Stimulated activated CD8-positive, alpha-beta memory T cell treated with anti-CD3 and anti-CD28 coated beads, Interleukin-4, amount 100 ng/mL, for 24 hours (primary cell): Measurements from ENCODE around the gene FRS3.
A peak's percentile ranks its signal among the peaks of the same experiment; 100 is the strongest.
"Not testable (repeated sequence)": the region's sequence is repeated elsewhere in the genome, so short reads cannot be mapped to it uniquely, and the experiment has no call there.

ENCODE experiments used
- DNase-seq: peaks from one replicate; pipeline ENCODE4 v3.0.0-alpha.2; 2020; ENCODE audit warnings: low read depth

FRS3 gene, protein sequence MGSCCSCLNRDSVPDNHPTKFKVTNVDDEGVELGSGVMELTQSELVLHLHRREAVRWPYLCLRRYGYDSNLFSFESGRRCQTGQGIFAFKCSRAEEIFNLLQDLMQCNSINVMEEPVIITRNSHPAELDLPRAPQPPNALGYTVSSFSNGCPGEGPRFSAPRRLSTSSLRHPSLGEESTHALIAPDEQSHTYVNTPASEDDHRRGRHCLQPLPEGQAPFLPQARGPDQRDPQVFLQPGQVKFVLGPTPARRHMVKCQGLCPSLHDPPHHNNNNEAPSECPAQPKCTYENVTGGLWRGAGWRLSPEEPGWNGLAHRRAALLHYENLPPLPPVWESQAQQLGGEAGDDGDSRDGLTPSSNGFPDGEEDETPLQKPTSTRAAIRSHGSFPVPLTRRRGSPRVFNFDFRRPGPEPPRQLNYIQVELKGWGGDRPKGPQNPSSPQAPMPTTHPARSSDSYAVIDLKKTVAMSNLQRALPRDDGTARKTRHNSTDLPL

DNA sequence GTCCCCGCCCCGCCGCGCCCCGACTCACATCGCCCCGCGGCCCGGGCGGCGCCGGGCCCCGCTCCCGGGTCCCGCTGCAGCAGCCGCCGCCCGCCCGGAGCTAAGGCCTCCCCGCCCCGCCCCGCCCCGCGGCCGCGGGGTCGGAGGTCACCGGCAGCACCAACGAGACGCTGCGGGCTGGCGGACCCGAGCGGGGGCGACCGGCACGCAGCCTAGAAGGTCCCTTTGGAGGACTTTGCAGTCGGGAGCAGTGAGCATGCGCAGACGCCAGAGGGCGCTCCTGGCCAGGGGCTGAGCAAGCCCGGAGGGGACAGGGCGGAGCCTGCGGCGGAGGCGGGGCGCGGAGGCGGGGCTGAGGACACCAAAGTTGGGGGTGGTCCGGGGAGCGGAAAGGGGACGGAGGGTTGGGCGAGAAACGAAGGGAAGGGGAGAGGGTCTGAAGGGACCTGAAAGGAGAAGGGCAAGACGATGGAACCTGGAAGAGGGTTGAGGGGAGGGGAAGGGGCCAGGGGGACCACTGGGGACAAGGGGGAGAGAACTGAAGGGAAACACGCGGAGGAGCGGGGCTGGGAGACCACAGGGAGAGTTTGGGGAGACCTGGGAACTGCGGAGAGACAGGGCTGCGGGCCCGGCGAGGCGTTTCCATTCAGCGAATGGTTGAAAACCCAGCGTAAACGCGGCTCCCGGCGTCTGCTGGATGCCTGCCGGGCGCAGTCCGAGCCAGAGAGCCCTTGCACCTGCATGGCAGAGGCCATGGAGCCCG is at the start of gene FRS3:
TSS of gene FRS3 (minus strand) at position 113 of the 763 bp plus-strand sequence. CDS start 2,913 bp downstream, outside the sequence.
- DNase-seq = peak; percentile 99

DNA sequence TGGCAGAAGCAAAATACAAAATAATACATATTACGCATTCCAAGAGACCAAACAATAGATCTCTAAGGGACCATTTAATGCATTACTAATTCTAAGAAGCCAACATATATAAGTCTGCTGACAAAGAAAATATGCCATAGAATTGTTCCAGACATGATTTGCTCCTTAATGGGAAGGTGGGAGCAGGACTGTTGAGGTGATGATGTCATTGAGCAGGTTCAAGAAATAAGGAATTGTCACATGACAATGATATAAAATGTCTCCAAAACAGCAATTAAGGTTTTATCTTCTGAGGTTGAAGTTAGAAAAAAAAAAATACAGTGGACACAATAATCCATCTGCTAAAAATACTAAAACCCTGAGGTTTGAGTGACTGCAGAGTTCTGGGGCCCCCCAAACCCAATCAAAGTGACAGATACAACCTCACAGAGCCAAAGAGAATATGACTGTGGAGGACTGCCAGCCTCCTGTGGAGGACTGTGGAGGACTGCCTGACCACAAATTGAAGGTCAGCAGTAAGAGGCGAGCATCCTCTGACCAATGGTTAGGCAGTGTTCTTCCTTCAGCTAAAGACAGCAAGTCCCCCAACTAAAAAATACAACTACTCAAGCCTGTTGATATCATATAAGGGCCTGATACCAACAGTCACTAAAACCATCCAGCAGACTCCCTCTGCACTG is 46.8 kb upstream of the FRS3 start:
- DNase-seq = no peak

DNA sequence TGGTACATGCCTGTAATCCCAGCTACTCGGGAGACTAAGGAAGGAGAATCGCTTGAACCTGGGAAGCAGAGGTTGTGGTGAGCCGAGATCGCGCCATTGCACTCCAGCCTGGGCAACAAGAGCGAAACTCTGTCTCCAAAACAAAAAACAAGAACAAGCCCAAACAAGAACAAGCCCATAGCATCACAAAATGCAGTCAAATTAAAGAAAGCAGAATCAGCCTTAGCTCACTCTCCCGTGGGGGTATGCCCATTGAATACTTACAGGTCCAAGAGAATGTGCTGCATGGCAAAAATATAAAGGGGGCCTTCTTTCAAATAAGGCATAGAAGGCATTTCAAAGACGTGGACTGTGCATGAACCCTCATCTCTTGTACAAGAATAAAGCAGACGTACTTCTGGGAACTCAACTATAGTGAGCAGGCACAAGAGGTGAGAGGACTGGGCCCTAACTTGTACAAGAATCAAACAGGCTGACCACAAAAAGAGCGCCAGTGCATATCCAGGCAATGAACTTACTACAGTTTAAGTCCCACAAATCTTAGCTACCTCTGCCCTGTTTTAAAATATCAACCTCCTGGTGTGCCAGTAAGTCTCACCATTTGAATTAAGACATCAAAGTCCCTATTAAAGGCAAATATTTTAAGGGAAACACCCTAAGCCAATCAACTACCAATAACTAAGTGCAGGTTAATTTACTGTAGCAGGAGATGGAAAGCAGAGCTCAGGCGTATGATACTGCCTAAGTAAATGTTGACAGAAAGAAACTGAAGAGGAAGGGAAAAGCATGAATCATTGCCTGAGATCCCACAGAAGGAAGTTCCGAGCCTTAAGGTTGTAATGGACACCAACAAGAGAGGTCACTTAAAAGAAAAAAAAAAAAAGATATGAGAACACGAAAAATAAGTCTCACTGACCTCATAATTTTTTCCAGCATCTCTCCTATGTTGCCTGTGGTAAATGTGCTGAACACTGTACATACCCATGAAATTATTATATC is 45.2 kb upstream of the FRS3 start:
- no peak for DNase-seq

DNA sequence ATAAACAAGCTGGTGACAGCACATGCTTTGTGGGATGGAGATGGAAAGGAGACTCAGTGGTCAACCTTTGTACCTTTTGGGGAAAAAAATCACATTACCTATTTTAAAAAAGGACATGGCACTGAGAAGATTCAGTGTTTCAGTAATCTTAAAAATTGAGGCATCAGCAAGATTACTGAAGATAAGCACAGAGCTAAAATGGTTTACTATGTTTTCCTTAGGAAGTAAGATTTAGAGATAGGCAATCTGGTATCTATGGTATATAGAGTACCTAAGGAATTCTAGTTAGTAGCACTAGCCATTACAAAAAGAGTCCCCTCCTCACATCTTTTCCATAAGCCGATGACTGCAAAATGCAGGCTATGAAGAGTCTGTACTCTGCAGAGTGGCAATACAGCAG is 43.5 kb upstream of the FRS3 start:
- no peak for DNase-seq

DNA sequence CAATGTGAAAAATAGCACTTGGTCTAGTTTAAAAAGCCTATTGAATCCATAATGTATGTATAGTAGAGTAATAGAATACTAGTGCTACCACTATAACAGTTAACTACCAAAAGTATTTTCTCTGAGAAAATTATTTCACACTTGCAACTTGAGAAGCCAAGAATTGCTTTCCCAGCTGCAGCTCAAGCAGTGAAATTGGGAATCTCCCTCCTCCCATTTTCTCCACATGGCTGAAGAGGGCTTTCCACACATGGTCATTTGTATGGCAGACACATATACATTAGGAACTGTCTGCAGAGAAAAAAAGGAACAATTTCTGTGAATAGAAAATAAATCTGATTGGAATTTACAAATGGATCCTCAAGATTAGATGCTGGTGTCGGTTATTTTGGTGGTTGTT is 42.3 kb upstream of the FRS3 start:
- DNase-seq = no peak

DNA sequence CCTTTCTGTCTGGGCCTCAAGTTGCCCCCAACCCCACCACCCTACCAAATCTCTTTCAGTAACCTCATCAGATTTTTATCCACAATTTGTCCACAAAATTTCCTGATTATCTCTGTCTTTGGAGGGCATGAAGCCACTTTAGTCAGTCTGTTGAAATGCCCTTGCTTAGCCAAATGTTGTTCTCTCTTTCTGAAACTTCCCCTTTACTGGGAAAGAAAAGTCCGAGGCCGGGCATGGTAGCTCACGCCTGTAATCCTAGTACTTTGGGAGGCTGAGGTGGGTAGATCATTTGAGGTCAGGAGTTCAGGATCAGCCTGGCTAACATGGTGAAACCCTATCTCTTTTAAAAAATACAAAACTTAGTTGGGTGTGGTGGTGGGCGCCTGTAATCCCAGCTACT is 41.6 kb upstream of the FRS3 start:
- no peak for DNase-seq

DNA sequence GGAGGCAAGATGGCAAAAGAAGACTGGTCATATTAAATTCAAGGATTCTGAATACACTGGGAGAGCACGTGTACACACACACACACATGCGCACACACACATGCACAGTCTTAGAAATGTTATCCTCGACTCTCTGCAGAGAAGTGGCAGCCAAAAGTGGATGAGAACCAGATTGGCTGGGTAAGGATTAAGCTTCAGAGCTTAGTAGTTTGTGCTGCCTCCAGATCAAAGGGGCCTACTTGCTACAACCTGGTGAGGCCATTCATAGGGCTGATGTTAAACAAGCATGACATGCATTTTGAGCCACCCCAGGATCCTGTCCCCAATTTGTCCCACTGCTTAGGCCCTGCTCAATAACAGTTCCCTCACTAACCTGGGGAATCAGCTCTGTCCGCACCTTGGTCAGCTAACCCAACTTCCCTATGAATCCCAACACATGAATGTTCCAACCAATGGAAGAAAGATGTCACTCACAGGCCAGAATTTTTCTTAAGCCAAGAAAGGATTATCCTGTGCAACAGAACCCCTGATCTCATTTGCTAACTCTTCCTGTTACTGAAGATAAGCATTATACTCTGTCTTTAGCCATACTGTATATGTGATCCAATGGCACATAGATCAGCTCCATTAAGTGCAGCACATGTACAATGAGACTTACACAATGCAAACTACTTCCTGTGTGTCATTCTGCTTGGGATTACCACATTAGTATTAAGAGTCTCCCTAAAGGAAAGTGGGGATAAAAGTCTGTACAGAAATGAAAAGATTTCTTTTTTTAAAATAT is 38.8 kb upstream of the FRS3 start:
- DNase-seq = no peak

DNA sequence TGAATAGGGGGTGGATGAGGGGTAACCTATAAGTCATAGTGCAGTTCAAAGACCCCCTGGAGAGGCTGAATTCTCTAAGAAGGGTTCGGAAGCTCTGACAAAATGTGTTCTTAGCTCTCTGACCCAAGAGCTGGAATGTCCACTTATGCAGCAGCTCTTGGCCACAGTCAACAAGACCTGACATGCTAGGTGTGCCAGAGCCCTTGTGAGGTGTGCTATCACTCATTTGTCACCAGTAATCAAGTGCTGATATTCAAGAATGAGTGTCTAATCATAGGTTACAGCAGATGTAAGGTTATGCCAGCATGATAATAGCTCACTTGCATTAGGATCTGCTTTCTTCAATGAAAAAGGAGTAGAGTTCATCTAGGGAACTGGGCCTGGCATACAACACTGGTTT is 35.9 kb upstream of the FRS3 start:
- no peak for DNase-seq

DNA sequence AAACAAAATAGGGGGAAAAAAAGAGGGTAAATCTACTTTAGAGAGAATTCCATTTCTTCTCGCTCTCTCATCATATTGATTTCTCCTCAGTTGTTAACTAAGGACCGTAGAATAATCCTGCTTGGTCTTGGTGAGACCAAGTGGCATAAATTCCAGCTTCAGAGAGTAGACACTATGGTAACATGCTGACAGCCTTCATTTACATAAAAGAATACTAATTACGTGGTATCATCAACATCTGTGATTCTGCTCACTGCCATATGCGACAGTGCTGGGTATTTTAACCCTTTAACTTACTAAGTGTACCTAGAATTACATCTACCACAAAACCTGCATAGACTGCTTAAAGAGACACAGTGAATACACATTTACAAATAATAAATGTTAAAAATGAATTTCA is 34.9 kb upstream of the FRS3 start:
- no peak for DNase-seq

DNA sequence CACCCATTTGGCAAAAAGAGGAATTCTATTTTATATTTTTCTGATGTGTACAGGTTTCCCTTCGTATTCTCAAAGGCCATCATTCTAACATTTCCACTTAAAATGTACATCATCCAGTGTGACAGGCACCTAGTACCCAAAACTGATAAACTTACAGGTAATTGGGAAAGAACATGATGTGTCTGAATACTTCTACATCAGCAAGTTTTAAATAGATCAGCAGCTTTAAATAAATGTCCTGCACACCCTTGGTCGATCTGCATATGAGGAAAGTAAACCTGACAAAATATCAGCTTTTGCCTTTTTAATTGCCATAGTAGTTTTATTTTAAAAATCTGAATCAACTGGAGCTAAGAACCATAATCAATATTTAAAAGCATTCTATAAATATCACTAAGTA is 34.3 kb upstream of the FRS3 start:
- DNase-seq = no peak

DNA sequence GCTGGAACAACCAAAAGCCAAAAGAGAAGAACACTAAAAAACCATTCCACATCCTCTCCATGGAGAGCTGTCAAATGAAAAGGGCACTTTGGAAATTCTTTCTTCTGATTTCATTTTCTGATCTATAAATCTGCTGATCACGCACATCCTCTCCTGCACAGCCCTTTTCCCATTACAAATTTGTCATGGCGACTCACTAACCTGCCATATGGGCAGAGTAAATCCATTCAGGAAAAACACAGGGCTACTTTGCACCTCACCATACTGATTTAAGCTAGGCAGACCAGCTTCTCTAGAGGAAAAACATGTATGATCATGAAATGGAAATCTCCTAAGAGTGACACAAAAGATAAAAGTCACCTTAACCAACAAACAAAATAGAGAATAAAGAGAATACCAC is 33.8 kb upstream of the FRS3 start:
- DNase-seq = no peak

DNA sequence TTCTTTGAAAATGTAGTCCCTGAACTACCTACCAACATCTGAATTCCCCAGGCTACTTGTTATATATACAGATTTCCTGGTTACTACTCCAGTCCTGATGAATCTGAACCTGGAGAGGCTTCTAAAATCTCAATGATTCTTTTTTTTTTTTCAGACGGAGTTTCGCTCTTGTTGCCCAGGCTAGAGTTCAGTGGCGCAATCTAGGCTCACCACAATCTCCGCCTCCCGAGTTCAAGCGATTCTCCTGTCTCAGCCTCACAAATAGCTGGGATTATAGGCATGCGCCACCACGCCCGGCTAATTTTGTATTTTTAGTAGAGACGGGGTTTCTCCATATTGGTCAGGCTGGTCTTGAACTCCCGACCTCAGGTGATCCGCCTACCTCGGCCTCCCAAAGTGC is 32.2 kb upstream of the FRS3 start:
- DNase-seq = not testable (repeated sequence)

DNA sequence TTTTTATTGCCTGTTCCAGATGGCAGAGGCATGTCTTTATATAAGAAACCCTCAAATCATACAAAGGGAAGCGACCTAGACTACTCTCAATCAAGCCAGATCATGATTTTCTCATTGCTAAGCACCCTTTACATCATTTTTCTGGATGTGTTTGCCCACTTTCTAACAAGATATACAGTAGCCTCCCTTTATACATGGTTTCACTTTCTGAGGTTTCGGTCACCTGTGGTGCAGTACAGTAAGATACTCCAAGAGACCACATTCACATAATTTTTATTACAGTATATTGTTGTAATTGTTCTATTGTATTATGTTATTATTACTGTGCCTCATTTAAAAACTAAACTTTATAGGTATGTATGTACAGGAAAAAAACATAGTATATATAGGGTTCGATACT is 31.4 kb upstream of the FRS3 start:
- DNase-seq = no peak

DNA sequence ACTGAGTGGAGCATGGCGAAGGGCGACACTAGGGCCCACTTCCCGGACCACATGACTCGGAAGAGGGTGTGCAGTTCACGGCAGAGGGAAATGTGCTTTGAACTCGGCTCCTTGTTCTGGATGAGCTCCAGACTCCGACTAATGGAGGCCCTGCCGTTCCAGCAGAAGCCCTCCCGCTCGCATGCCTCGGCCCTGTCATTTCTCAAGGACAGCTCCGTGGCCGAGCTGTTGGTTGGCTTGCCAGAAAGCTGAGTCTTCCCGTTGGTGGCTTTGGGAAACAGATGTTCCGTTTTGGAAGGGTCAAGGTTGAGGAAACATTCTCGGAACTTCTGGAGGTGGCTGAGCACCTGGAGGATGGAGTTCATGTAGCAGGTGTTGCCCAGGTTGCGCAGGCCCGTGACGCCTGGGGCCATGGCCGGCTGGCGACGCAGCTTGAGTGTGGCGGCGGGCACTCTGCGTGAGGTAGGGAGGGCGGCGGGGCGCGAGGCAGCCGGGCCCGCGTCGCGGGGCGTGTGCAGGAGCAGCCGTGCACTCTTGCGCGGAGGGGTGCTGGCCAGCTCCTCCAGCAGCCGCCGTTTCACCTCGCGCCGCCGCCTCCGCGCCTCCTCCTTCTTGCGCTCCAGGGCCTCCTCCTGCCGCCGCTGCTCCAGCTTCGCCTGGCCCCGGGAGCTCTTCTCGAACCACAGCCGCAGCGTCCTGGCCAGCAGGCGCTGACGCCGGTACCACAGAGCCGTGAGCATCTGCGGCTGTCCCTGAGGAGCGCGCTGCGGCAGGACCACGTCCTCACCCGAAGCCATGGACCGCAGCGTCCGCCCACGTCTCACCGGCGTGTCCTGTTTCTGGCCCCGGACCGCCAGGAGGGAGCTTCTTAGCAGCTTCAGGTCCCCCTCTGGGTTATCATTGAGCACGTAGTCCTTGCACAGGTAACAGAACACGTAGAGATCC is 26.4 kb upstream of the FRS3 start:
- DNase-seq = no peak

DNA sequence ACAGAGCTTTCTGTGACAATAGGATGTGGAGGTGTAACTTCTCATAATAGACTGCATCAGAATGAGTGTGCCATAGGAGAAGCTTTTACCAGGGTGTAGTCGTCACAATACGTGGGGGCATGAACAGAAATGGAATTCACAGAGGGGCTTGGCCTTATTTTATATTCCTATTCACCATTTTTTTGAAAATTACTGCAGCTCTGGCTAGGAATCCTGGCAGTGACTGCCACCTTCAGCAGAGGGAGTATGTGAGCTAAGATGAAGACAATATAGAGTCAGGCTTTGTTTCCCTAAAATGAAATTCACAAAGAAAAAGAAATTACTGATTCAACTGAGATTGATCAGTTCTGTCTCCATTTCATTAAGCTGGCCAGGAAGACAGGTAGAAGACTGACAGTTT is 21.7 kb upstream of the FRS3 start:
- no peak for DNase-seq

DNA sequence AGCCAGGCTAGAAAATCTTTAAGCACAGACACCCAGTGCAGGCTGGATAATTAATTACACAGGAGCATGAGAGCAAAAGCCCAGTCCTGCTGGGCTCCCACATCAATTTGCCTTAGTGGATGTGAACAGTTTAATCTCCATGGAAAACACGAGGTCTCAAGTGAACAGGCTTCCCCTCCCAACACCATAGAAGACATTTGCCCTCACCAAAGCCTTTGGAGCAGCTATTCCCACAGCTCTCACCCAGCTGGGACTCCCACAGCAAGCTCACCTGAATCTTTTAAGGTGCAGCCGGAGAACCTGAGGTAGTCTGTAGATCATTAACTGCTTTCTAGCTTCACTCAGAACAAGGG is 19.8 kb upstream of the FRS3 start:
- DNase-seq = no peak

DNA sequence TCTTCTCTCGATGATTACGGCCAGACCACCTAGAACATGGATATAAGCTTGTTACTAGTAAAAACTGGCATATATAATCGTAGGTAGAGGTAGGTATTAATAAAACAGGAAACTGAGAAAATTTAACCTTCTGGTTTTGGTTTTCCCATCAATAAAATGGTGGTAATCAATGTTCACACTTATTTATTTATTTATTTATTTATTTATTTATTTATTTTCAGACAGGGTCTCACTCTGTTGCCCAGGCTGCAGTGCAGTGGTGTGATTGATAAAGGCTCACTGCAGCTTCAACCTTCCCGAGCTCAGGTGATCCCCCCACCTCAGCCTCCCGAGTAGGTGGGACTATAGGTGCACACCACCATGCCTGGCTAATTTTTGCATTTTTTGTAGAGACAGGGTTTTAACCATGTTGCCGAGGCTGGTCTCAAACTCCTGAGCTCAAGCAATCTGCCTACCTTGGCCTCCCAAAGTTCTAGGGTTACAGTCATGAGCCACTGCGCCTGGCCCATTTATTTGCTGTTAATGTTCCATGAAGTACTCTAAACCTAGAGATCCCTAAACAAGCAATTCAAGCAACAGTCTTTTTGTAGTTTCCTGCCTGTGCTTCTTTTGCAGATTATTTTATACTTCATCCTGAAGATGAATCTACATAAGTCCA is 19.3 kb upstream of the FRS3 start:
- DNase-seq = no peak

DNA sequence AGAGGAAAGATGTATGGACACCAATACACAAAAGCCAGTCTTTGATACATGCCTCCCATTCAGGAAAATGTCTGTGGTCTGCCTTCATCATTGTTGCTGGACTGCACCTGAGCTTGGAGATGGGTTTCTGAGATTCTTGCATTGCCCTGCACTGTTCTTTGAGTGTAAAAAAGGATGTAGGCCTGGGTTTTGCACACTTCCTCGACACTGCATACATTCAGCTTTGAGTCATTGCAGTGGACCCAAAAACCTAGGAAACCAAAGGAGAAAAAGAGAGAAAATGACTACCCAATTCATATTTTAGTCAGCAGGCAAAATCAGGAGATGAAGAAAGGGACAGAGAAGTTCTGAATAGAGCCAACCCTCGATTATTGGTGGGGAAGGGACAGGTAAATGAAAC is 16.8 kb upstream of the FRS3 start:
- no peak for DNase-seq

DNA sequence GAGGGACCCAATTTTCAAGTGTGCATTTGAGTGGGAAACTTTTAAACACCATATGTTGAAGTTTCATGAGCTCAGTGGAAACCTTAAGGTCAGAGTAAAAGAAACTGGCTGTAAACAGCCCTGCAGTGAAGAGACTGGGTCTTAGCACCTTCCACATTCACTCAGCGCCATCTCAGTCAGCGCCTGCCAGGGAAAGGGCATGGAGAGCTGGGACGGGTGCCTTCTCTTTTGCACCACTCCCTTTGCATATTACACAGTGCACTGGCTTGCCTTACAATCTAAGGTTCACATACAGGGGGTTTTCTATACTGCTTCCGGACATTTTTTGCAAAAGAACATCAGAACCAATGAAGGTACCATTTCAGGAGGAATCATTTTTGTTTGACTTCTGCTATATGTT is 12.3 kb upstream of the FRS3 start:
- DNase-seq = no peak
